Fibroblast of skin of scalp (primary cell): ENCODE results near the gene HOGA1.

Experiments
- DNase-seq: peaks from one replicate; pipeline ENCODE4 v3.0.0-alpha.2; 2013

Gene HOGA1

DNA sequence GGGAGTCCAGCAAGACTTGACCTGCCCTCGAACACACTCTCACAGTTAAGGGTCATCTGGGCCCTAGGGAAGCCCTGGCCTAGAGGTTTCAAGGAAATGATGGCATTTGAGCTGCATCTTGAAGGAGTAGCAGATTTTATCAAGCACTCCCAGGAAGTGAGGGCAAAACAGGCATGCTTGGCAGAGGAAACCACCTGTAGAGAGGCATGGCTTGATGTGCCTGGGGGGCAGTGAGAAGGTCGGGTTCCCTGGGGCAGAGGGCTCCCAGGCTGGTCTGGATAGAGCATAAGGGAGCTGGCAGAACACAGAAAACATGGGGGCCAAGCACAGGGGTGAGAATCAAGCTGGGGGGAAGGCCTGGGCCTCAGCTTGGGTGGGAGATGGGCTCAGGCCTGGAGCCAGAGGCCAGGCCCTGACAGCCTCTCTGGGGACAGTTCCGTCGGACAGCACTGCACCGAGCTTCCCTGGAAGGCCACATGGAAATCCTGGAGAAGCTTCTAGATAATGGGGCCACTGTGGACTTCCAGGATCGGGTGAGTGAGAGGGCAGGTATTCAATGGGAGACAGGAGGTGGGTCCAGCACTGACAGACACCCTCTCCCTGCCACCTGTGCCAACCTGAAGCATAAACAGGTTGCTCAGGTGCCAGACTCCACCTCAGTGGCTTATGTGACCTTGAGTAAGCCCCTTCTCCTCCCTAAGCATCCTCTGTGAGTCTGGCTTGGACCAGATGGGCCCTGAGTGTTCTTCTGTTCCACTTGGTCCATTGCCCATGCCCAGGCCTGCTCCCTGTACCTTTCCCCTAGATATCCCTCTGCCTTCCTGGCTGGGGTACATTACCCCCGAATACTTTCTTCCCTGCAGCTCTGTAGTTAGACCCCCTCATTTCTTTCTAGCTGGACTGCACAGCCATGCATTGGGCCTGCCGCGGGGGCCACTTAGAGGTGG, 3.5 kb upstream of the HOGA1 start:
- no peak for DNase-seq

DNA sequence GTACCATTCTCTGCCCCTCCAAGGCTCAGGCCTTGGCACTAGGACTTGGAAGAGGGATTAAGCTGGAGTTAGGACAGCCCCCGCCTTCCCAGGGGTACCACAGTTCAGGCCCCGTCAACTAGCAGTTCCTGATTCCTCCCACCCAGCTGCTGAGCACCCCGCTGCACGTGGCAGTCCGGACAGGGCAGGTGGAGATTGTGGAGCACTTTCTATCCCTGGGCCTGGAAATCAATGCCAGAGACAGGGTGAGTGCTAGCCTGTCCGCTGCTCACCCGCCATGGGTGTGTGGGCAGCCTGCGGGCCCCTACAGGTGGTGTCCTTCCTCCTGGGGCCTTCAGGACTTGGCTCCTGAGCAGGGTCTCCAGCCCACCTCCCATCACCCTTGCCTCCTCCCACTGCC, 2.0 kb upstream of the HOGA1 start:
- no peak for DNase-seq

DNA sequence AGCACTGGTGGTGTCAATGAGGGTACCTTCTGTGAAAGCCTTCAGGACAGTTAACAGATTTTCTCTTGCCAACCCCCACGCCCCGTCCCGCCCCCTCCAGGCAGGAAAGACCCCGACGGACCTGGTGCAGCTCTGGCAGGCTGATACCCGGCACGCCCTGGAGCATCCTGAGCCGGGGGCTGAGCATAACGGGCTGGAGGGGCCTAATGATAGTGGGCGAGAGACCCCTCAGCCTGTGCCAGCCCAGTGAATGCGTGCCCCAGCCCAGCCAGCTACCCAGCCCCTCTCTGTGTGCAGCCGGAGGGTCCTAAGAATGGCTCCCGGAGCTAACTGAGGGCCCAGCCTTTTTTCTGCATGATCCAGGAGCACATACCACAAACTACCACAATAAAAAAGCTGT, 713 bp upstream of the HOGA1 start:
- DNase-seq: no peak

DNA sequence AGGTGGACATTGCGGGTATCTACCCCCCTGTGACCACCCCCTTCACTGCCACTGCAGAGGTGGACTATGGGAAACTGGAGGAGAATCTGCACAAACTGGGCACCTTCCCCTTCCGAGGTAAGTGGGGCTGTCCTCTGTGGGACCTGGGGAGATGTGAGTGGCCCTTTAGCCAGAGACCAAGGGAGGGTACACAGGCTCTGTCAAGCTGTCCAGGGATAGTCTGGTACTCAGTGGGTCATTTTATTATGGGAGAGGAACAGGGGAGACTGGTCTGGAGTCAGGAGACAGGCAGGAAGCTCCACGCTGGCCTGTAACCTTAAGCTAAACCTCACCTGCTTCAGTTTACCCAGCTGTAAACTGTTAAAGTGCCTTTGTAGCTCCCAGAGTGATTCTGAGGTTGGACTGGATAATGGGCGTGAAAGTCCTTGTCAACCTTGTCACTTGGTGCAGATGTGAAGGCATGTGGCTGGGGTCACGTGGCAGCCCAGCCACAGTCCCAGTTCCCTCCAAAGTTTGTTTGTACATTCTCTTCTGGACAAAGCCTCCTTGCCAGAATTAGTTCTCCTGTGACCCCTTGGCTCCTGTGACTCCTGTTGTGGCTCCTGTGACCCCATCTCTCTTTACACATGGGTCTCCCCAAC, 729 bp downstream of the HOGA1 start:
- DNase-seq: no peak

DNA sequence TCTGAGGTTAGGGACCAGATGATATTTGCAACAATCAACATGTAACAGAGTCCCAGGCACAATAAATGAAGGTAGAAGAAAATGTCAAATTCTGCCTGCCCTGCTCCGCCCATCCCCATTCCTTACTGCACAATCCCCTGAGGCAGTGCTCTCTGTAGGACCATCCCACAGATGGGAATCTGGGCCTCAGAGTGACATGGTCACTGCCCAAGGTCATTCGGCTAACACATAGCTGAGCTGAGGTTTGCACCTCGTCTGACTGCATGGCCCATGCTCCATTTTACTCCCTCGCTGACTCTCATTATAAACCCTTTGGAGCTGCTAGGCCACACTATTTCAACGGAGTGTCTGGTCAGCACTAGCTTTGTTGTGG, 1.2 kb downstream of the HOGA1 start:
- no peak for DNase-seq

DNA sequence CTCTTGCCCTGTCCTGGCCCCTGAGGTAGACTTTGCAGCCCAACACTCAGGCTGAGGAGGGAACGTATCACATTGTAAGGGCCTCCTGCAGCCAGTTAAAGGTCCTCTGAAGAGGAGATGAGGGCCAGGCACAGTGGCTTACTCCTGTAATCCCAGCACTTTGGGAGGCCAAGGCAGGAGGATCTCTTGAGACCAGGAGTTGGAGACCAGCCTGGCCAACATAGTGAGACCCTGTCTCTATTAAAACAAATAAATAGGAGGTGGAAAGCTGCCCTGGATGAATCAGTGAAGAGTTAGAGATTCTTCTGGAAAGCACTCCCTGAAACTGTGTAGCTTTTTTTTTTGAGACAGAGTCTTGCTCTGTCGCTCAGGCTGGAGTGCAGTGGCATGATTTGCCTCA, 3.0 kb downstream of the HOGA1 start:
- DNase-seq: no peak

DNA sequence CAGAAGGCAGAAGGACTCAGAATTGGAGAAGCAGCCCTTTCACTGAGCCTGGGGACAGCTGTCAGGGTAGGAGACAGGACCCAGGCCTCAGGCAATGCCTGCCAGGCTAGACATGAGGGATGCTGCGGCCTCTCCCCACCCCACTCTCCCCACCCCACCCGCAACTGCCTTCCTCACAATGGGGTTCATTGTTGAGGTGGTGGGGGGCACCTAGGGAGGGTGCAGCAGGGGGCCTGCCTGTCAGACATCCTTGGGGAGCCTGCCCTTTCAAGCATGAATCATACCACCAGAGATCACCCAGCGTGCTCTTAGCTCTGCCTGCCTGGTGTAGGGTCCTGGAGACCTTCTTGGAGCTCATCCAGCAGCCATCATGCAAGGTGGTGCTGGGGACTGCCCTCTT, 5.3 kb downstream of the HOGA1 start, which contains the start of gene C10orf62:
Gene C10orf62 (plus strand): TSS at position 243 of the 400 bp plus-strand sequence. CDS start 177 bp downstream, outside the sequence.
- no peak for DNase-seq

DNA sequence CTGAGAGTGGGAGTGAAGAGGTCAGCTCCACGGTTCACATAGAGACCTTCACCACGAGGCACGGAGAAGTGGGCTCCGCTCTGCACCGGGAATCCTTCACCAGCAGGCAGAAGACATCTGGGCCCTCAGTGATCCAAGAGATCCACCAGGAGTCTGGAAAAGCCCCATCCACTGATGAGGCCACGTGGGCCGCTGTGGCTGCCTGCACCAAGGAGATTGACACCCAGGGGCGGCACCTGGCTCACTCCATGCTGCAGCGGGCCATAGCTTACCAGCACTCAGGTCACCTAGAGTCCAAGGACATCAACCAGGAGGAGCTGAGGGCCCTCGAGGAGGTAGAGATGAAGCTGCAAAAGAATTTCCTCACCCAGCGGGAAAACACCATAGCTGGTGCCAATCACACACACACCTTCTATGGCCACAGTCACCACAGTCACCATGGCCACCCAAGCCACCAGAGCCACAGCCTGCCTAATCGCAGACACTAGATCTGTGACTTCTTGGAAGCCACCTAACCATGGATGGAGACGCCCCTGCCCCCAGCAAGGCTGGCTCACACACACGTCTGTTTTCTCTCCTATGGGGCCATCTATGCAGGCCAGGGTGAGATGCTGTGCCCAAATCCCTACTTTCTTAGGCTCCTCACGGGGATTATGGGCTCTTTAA, 6.0 kb downstream of the HOGA1 start:
- DNase-seq: no peak

DNA sequence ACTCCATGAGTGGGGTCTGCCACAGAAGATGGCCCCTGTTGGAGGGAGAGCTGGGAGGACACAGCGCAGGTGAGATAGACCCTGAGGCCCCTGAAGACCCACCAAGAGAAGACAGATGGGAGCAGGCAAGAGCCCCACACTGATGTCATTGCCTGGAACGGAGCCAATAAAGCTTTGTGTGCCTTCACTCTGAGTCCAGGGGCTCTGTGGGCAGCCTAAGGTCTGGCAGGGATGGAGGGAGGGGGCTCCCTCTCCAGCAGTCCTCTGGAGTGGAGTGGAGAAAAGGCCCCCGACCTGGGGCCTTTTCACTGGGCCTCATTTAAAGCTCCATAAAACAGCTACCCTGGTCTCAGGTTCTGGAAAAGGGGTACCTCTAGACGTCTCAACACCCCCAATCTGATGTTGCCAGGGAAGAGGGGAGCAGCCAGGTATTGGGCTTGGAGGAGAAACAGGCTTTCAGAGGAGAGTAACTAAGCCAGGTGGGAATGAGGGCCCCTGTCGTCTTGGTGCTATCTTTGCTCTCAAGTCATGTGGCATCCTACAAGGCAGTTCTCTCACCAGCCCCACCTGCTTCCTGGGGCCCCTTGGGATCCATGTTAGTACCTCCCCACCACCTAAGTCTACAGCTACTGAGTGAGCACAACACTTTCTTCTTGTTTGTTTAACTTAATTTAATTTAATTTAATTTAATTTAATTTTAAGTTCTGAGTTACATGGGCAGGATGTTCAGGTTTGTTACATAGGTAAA, 6.7 kb downstream of the HOGA1 start:
- no peak for DNase-seq

DNA sequence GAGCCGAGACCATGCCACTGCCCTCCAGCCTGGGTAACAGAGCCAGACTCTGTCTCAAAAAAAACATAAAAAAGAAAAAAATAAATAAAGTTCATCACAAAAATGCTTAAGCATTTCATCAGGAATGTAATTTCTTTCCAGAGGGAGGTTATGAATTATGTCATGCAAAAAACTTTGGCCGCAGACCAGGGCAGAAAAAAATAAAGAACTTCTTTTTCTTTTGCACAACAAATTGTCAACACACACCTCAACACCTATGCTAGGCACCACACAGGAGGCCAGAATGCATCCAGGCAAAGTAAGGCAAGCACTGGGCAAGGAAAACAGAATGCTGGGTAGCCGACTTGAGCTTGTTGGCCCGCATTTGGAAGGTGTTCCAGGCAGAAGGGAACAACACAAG, 9.2 kb downstream of the HOGA1 start:
- peak; percentile 50 for DNase-seq

DNA sequence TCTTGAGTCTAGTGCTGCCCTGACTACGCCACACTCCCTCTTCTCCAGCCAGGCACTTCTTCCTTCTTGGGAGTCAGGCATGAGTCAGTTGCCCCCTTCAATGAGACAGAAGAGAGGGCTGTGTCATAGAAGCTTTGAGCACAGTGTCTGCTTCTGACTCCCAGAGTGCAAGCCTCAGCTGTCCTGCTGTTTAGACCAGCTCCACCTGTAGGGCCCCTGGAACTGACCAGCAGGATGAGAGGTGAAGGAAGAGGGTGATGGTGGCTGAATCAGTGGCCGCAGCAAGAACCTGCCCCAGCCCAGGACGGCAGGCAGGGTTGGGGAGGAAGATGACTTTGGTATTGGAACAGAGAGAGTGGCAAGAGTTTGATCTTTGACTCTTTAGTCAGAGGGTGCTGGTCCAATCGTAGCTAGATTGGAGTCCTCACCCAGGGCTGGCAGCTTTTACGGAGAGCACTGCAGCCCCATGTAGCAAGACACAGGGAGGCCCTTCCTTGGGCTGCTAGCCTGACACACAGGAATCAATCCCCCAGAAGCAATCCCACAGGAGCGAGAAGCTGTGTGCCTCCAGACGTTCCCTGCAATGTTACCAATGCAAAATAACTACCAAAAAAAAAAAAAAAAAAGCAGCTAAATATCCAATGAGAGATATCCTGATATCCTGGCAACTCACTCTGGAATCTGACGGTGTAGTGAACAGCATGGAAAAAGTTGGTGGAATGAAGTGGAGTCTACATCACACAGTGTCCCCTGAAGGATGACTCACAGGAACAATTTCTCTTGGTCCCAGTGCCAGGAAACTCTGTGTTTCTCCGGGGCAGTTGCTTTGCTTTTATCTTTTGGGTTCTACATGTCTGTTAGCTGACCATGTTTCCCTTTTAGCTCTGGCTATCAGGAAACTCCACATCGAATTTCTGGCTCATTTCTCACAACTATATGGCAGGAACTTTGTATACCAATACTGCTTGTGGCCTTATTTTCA, 12.2 kb downstream of the HOGA1 start:
- peak; percentile 85 for DNase-seq

DNA sequence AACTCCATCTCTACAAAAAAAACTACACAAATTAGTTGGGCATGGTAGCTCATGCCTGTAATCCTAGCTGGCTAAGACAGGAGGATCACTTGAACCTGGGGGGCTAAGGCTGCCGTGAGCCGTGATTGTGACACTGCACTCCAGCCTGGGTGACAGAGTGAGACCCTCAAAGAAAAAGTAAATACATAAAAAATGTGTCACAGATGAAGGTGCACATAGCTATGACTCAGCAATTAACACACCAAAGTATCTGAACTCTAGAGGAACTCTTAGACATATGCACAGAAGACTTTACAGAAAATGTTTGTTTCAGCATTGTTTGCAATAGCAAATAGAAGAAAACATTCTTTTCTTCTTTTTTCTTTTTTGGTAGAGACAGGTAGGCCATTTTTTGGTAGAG, 13.6 kb downstream of the HOGA1 start:
- DNase-seq: no peak

DNA sequence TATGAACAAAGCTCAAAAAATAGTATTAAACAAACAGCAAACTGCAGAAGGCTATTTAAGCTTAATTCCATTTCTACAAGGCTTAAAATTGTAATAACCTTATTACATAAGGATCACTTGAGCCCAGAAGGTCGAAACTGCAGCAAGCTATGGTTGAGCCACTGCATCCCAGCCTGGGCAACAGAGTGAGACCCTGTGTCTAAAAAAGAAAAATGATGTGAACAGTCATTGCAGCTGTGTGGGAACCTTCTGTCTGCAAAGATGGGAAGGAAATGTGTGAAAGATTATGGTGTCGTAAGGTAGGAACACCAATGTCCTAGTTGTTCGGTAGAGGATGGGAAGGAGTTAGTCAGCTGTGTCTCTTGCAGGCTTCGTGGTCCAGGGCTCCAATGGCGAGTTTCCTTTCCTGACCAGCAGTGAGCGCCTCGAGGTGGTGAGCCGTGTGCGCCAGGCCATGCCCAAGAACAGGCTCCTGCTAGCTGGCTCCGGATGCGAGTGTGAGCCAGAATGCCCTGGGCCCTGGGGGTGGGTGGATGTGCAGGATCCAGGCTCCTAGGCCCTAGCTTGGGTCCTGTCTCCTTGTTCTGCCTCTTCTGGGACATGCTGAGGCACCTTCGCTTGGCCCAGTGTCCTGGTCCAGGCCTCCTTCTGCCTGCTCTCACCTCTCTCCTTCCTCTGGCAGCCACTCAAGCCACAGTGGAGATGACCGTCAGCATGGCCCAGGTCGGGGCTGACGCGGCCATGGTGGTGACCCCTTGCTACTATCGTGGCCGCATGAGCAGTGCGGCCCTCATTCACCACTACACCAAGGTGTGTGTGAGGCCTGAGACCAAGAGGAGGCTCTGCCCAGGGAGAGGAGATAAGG, 14.4 kb downstream of the HOGA1 start:
- DNase-seq: no peak

DNA sequence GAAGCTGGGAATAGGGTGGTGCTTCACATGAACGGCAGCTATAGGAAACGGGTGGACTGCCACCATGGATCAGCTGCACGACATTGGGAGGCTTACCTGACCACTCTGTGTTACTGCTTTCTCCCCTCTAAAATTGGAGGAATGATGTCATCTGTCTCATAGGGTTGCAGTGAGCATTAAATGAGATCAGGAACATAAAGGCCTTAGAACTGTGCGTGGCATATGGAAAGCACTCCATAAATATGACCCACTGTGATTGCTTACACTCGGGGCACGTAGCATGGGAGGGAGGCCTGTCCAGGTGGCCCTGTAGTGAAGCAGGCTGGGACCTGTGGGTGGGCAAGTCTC, 15.1 kb downstream of the HOGA1 start:
- DNase-seq: no peak

DNA sequence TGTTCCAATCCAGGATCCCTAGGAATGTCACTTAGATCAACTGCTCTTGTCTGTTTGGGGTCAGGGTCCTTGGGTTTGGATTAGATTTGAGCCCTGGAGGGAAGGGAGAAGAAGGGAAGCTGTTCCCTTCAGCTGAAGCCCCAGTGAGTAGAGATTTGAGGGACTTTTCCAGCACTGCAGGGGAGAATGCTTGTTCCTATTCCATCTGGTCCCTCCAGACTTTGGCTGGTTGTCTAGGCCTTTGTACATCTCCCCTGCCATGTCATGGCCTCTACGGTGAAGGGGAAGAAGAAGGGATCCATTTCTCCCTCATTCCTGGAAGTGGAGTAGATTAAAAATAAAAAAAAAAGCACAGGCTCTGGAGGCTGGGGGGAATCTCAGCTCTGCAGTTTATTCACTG, 16.4 kb downstream of the HOGA1 start:
- no peak for DNase-seq

DNA sequence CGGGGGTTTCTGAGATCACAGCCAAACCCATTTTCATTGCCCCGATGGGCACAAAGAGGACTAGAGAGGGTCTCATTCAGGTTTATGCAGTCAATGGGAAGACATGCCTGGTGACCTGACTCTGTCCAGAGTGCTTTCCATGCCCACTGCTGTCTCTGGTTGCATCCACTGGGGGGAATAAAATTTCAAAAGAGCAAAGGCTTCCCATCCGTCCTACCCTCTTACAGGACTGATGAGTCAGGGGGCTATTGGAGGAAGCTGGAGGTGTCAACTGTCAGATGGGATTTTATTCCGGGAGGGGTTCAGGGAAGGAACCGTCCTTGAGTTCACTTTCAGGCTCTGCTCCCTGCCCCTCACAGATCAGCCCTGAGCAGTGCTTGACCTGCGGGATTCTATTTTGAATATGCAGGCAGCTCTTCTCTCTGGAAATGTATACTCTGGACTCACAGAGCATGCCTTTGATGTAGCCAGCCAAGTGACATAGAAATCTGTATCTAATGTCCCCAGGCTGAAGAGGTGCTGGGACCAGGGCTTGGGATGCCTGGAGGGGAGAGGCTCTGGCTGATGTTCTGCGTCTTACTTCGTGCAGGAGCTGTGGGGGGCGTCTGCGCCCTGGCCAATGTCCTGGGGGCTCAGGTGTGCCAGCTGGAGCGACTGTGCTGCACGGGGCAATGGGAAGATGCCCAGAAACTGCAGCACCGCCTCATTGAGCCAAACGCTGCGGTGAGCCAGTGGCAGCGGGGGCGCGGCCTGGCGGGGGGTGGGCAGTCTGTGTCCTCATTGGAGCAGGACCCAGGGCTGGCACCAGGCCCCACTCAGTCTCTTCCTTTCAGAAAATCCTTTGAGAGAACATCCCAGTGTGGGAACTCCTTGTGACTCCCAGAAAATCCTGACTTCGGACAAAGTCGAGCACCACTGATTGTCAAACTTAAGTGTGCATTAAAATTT, 17.4 kb downstream of the HOGA1 start:
- no peak for DNase-seq

DNA sequence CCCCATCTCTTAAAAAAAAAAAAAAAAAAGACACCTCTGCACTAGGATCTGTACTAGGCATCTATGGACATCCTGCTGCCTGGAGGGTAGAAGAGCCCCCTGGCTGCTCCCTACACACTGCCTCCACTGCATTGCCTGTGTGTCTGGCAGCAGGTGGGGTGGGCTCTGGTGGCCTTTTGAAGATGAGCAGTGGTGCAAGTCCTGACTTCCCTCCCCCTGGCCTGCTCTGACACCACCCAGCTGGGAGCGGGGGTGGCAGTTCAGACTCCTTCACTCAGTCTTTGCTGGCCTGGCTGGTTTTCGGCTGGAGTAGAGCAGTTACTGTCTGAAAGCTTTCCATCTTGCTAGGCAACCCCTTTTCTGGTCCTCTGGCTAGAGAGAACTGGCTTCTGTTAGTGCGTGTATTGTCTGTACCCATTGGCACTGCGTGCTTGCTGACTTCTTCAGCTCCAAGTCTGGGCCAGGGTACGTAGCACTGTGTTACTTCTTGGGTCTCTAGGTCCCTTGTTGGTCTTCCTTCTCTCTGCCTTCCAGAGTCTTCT, 23.0 kb downstream of the HOGA1 start:
- DNase-seq: no peak

DNA sequence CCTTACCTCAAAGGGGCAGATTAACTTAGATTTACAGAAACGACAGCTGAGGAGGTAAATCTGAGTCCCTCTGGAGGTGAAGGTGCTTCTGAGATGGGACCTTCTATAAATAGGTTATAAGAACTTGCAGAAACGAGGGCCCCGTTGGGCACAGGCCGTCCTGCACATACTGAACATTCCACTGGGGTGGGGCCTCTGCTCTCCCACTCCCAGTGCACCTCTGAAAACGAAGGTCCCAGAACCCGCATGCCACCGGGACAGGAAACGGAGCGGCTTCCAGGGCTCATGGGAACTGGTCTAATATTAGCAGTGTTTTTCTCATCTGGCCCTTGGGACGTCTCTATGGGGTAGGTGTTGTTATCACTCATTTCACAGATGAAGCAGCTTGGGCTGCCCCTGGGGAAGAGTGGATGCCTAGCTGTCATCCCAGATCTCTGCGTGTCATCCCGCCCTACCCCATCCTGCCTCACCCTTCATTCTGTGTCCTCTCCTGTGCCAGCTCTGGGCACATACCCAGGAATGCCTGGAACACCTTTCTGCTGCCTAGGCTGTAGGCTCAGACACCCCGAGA, 24.9 kb downstream of the HOGA1 start:
- DNase-seq: no peak

DNA sequence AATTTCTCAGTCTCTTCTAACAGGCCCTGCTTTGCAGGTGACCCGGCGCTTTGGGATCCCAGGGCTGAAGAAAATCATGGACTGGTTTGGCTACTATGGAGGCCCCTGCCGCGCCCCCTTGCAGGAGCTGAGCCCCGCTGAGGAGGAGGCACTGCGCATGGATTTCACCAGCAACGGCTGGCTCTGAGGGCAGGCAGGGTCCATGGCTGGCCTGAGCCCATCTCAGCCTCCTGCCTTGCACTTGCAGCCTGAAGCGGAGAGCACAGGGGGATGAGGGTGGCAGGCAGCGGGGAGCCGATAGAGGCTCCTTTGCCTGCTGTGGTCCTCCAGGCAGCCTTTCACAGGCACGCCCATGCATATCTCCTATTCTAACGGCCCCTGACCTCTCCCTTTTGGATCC, 27.3 kb downstream of the HOGA1 start:
- no peak for DNase-seq
